Measurements from ENCODE around the gene CHRNB2.

DNA sequence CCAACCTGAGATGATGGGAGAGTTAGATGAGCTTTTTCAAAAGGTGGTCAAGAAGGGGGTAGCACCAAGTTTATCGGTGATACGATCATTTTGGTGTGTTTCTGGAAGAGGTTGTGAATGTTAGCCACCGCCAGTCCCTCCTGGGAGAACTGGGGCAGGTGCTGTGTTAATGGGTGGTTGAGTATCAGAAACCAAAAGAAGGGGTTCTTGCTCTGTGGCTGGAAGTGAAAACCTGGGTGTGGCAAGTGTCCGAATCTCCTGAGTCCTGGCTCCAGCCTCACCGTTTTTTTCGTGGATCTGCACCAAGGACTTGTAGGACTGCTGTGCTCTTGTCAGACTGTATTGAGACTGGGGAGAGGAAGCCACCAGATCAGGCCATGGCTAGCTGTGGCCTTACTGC is 16.9 kb upstream of the CHRNB2 start:
- TF ChIP-seq CTCF (conservative IDR thresholded peaks at IDR 0.05; ENCODE audit: low read depth, low read length) (no peak), EZH2 (IDR thresholded peaks at IDR 0.05; ENCODE audit: borderline replicate concordance, low read depth, low read length, poor library complexity, severe bottlenecking) (no peak)

Data from A673 (cell line).